ENCODE measurements around the gene VAT1L.

DNA sequence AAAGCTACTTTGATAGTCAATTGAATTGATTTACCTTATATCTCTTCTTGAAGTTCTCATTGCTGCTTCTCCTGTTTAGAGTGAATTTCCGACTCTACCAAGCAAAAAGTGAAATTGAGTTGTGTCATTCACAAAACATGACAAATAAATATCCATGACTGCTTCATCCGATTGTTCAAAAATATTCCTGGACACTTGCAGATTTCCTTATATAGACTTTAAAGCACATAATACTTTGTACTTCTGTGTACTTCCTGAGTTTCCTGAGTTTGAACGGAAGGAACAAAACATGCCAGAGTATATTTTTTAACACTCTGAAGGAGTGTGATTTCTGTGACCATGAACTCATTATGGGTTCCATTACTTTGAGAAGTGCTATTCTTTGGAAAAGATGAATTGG is 20.5 kb upstream of the VAT1L start:
- TF ChIP-seq, protein P1, sequence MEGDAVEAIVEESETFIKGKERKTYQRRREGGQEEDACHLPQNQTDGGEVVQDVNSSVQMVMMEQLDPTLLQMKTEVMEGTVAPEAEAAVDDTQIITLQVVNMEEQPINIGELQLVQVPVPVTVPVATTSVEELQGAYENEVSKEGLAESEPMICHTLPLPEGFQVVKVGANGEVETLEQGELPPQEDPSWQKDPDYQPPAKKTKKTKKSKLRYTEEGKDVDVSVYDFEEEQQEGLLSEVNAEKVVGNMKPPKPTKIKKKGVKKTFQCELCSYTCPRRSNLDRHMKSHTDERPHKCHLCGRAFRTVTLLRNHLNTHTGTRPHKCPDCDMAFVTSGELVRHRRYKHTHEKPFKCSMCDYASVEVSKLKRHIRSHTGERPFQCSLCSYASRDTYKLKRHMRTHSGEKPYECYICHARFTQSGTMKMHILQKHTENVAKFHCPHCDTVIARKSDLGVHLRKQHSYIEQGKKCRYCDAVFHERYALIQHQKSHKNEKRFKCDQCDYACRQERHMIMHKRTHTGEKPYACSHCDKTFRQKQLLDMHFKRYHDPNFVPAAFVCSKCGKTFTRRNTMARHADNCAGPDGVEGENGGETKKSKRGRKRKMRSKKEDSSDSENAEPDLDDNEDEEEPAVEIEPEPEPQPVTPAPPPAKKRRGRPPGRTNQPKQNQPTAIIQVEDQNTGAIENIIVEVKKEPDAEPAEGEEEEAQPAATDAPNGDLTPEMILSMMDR (IDR thresholded peaks at IDR 0.05) = no peak
- TF ChIP-seq POLR2A (IDR thresholded peaks at IDR 0.05) (no peak), EP300 (IDR thresholded peaks at IDR 0.05) (no peak)

All from ovary (tissue), 3 donors.